CD14-positive monocyte (primary cell): ENCODE data around the gene SYPL1. TPM values are rescaled to one million over a fixed set of nuclear protein-coding genes. Genes with fewer than 3 reads are reported as not detected.

Source experiments
- DNase-seq, 3 donors: peaks; one replicate each; pipeline ENCODE4 v3.0.0-alpha.2; 2011 to 2022
- H2AFZ ChIP-seq: 2 replicates; pipeline ENCODE4 v1.6.0; 2012; ENCODE audit warnings: mild to moderate bottlenecking, low read depth, low read length, inconsistent platforms; ENCODE audit not compliant: insufficient read depth, poor library complexity, severe bottlenecking
- H3K27ac ChIP-seq, 2 donors: 1 replicate in 1 of 2; 2 replicates in 1 of 2; pipeline ENCODE4 v1.5.1; 2012 to 2013; ENCODE audit warnings: low read length in 2 of 2, control low read depth in 1 of 2, inconsistent platforms in 1 of 2, low read depth in 1 of 2, mild to moderate bottlenecking in 1 of 2
- H3K27me3 ChIP-seq, 2 donors: one replicate each; pipeline versions ENCODE4 v1.6.0 to v1.6.1; 2011 to 2013; ENCODE audit warnings: low read length in 2 of 2; ENCODE audit not compliant: control insufficient read depth in 2 of 2, insufficient read depth in 2 of 2
- H3K36me3 ChIP-seq, 2 donors: replicated peaks in 1 of 2; 1 replicate in 1 of 2; 2 replicates in 1 of 2; pipeline versions ENCODE4 v1.5.1 to v1.6.1; 2012 to 2013; ENCODE audit warnings: low read length in 2 of 2, control low read depth in 1 of 2, inconsistent platforms in 1 of 2, mild to moderate bottlenecking in 1 of 2; ENCODE audit not compliant: insufficient read depth in 2 of 2, control insufficient read depth in 1 of 2
- H3K4me1 ChIP-seq, 2 donors: 1 replicate in 1 of 2; 2 replicates in 1 of 2; pipeline versions ENCODE4 v1.5.1 to v1.6.1; 2012 to 2013; ENCODE audit warnings: low read length in 2 of 2, control low read depth in 1 of 2, inconsistent platforms in 1 of 2, mild to moderate bottlenecking in 1 of 2, moderate library complexity in 1 of 2; ENCODE audit not compliant: insufficient read depth in 2 of 2, control insufficient read depth in 1 of 2
- H3K4me2 ChIP-seq: replicated peaks from 2 replicates; pipeline ENCODE3; 2012; ENCODE audit warnings: low read length, moderate library complexity, mild to moderate bottlenecking; ENCODE audit not compliant: poor library complexity, severe bottlenecking; ENCODE audit errors: extremely low read depth
- H3K4me3 ChIP-seq, 3 experiments: fragments of 200-600 bp in 1 of 3; sonication (generic) in 1 of 3; replicated peaks in 1 of 3; 1 replicate in 2 of 3; 2 replicates in 1 of 3; pipeline ENCODE4 v1.5.1; 2011 to 2013; ENCODE audit warnings: low read length in 3 of 3, mild to moderate bottlenecking in 3 of 3, control low read depth in 2 of 3, low read depth in 2 of 3, inconsistent platforms in 1 of 3, moderate library complexity in 1 of 3
- H3K79me2 ChIP-seq: 2 replicates; pipeline ENCODE4 v1.6.0; 2012; ENCODE audit warnings: mild to moderate bottlenecking, control low read depth, inconsistent platforms, low read length, moderate library complexity; ENCODE audit not compliant: insufficient read depth
- H3K9ac ChIP-seq: 2 replicates; pipeline ENCODE4 v1.6.0; 2017; ENCODE audit warnings: low read length, mild to moderate bottlenecking; ENCODE audit not compliant: insufficient read depth, poor library complexity, severe bottlenecking
- H3K9me3 ChIP-seq, 2 donors: replicated peaks in 1 of 2; 1 replicate in 1 of 2; 2 replicates in 1 of 2; pipeline versions ENCODE4 v1.5.1 to v1.6.1; 2012 to 2013; ENCODE audit warnings: low read length in 2 of 2, control low read depth in 1 of 2; ENCODE audit not compliant: control insufficient read depth in 1 of 2, insufficient read depth in 1 of 2
- H4K20me1 ChIP-seq: 2 replicates; pipeline ENCODE4 v1.6.0; 2012; ENCODE audit warnings: mild to moderate bottlenecking, low read length, control low read depth, moderate library complexity; ENCODE audit not compliant: insufficient read depth
- H3K27ac Mint-ChIP-seq, 7 donors: one replicate each; pipeline ENCODE4 v1.8.0; 2020; ENCODE audit warnings: mild to moderate bottlenecking in 7 of 7, mixed read lengths in 7 of 7, moderate library complexity in 6 of 7, inconsistent platforms in 2 of 7
- H3K27me3 Mint-ChIP-seq, 3 donors: one replicate each; pipeline ENCODE4 v1.8.0; 2021 to 2022; ENCODE audit warnings: low read depth in 3 of 3, mild to moderate bottlenecking in 3 of 3, mixed read lengths in 3 of 3, moderate library complexity in 3 of 3, inconsistent platforms in 1 of 3
- H3K36me3 Mint-ChIP-seq, 2 donors: one replicate each; pipeline ENCODE4 v1.8.0; 2020; ENCODE audit warnings: mixed read lengths in 2 of 2, inconsistent platforms in 1 of 2, mild to moderate bottlenecking in 1 of 2
- H3K4me1 Mint-ChIP-seq: one replicate; pipeline ENCODE4 v1.8.0; 2020; ENCODE audit warnings: mild to moderate bottlenecking, mixed read lengths
- H3K4me3 Mint-ChIP-seq, 2 donors: one replicate each; pipeline ENCODE4 v1.8.0; 2020; ENCODE audit warnings: mild to moderate bottlenecking in 2 of 2, mixed read lengths in 2 of 2, moderate library complexity in 1 of 2
- H3K9me3 Mint-ChIP-seq, 7 donors: one replicate each; pipeline ENCODE4 v1.8.0; 2020 to 2022; ENCODE audit warnings: mixed read lengths in 7 of 7, mild to moderate bottlenecking in 6 of 7, moderate library complexity in 6 of 7, inconsistent platforms in 2 of 7
- CTCF ChIP-seq: fragments of 200-600 bp; IDR thresholded peaks from one replicate; pipeline ENCODE4 v1.8.0; 2022; ENCODE audit warnings: antibody characterized with exemption, mild to moderate bottlenecking
- WGBS: methylation state at CpG from one replicate; pipeline ENCODE4 v1.1.5; 2013; ENCODE audit warnings: missing lambda C conversion rate; ENCODE audit not compliant: insufficient coverage; 5-methylcytosine and 5-hydroxymethylcytosine counted together
- intact Hi-C, 2 donors: fragments of 100-400 bp; cut with micrococcal nuclease; formaldehyde crosslinking; loops; one replicate each; pipeline versions ENCODE4 v1.15.0 to v1.15.1; 2023
- polyA plus RNA-seq, 3 donors: library from polyadenylated mRNA; depleted of rRNA in 1 of 3; unstranded in 2 of 3; stranded (reverse) in 1 of 3; fragments of 300-500 nt in 2 of 3; fragments of >200 nt in 1 of 3; fragmentation: Illumina TruSeq in 2 of 3; gene quantifications; 1 replicate in 2 of 3; 2 replicates in 1 of 3; pipeline ENCODE4 v1.2.3, GENCODE V29; 2012 to 2021

The SYPL1 gene
- polyA plus RNA-seq, 3 donors = 22.3 to 82.1 (median 64.7) TPM

GRCh38 chr7:106054156-106054910 is 57.8 kb downstream of the SYPL1 start:
- peaks cover 9 to 14% of the 10 kb centered on the region in 2 donors for H3K4me1 ChIP-seq
- H3K9me3 Mint-ChIP-seq = no peaks in the 10 kb centered on the region
- TF ChIP-seq CTCF = no peak
- H3K27me3 Mint-ChIP-seq = peaks cover 18 to 52% (median 46%) of the 10 kb centered on the region in 3 donors
- peaks cover 2 to 34% of the 10 kb centered on the region in 2 donors for H3K27me3 ChIP-seq
- H3K4me1 Mint-ChIP-seq = peaks cover 26% of the 10 kb centered on the region
- H2AFZ ChIP-seq = no peak overlapping the region
- H3K36me3 ChIP-seq = no peaks in the 10 kb centered on the region
- peak overlapping the region in 1 of 2 donors; percentile 43 for H3K4me3 Mint-ChIP-seq
- WGBS = 94% methylated on average over 6 of the region's 11 CpGs
- H3K9ac ChIP-seq = no peak overlapping the region
- H3K4me3 ChIP-seq = no peak overlapping the region
- no peaks in the 10 kb centered on the region for H4K20me1 ChIP-seq
- no peak for DNase-seq
- H3K36me3 Mint-ChIP-seq = no peaks in the 10 kb centered on the region
- no peak overlapping the region for H3K27ac ChIP-seq
- intact Hi-C loops = no loop called here
- H3K27ac Mint-ChIP-seq = no peak overlapping the region
- H3K4me2 ChIP-seq = no peak overlapping the region
- no peaks in the 10 kb centered on the region for H3K9me3 ChIP-seq
- H3K79me2 ChIP-seq = no peaks in the 10 kb centered on the region

GRCh38 chr7:106053109-106053508 is 59.0 kb downstream of the SYPL1 start:
- no peak overlapping the region for H3K27ac Mint-ChIP-seq
- TF ChIP-seq CTCF = no peak
- Histone ChIP-seq H3K27ac (no peak overlapping the region), H2AFZ (no peak overlapping the region), H3K9me3 (no peaks in the 10 kb centered on the region), H3K36me3 (no peaks in the 10 kb centered on the region), H3K9ac (no peak overlapping the region), H3K27me3 (peaks cover 2 to 35% of the 10 kb centered on the region in 2 donors), H4K20me1 (no peaks in the 10 kb centered on the region), H3K4me2 (no peak overlapping the region), H3K4me1 (peaks cover 0 to 2% of the 10 kb centered on the region in 2 donors), H3K4me3 (no peak overlapping the region), H3K79me2 (no peaks in the 10 kb centered on the region)
- H3K27me3 Mint-ChIP-seq = peaks cover 20 to 53% (median 47%) of the 10 kb centered on the region in 3 donors
- H3K9me3 Mint-ChIP-seq = no peaks in the 10 kb centered on the region
- no peaks in the 10 kb centered on the region for H3K36me3 Mint-ChIP-seq
- peaks cover 13% of the 10 kb centered on the region for H3K4me1 Mint-ChIP-seq
- intact Hi-C loops = no loop called here
- WGBS = 80% methylated on average over 5 of the region's 5 CpGs
- no peak overlapping the region for H3K4me3 Mint-ChIP-seq
- no peak for DNase-seq
